LNCaP clone FGC (cell line): Measurements from ENCODE around the gene CASQ2.

ENCODE experiments used
- DNase-seq: peaks from one replicate; pipeline ENCODE4 v3.0.0-alpha.2; 2011; ENCODE audit warnings: low read depth
- H3K4me3 ChIP-seq: 2 replicates; pipeline ENCODE4 v1.5.1; 2011; ENCODE audit warnings: mild to moderate bottlenecking, low read depth, low read length, control low read depth
- CTCF ChIP-seq: IDR thresholded peaks from 2 replicates; pipeline ENCODE4 v1.5.1; 2012; ENCODE audit warnings: mild to moderate bottlenecking; ENCODE audit not compliant: control insufficient read depth, insufficient read depth; ENCODE audit errors: extremely low read depth

CASQ2 gene

DNA sequence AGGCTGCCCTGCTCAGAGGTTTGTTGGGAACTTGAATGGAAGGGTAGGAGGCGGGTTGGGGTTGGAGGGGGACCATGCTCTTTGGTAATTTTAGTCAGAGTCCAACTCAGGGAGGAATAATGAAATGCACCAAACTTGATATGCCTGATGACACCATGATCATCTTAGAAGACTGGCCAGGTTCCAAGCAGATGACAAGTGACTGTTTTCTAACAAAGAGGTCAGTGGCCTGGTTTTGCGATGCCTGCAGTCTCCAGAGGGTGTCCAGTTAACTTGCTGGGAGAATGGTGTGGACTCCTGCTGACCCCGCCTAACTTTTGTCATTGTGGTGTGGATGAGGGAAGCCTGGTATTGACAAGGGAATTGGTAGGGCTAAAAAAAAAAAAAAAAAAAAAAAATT, 114.4 kb downstream of the CASQ2 start:
- DNase-seq, result no peak
- no peak for TF ChIP-seq CTCF
- no peak overlapping the region for H3K4me3 ChIP-seq

GRCh38 chr1:115652236-115652788, 116.2 kb downstream of the CASQ2 start:
- TF ChIP-seq CTCF, result no peak

GRCh38 chr1:115651391-115651790, 117.1 kb downstream of the CASQ2 start:
- H3K4me3 ChIP-seq, result no peak overlapping the region
- DNase-seq, result no peak
- no peak for TF ChIP-seq CTCF

More at GRCh38 chr1:115652236-115652788, 116.2 kb downstream of the CASQ2 start:
- no peak overlapping the region for H3K4me3 ChIP-seq
- DNase-seq, result no peak

GRCh38 chr1:115650961-115651360, 117.6 kb downstream of the CASQ2 start:
- TF ChIP-seq CTCF, result no peak
- no peak overlapping the region for H3K4me3 ChIP-seq
- no peak for DNase-seq
